GM18951 (cell line): ENCODE measurements around the gene CLDN1.
"Not testable (repeated sequence)": the region's sequence is repeated elsewhere in the genome, so short reads cannot be mapped to it uniquely, and the experiment has no call there.

ENCODE experiments used
- POLR2A ChIP-seq: IDR thresholded peaks from 4 replicates; pipeline ENCODE4 v1.6.1; 2011; ENCODE audit warnings: mild to moderate bottlenecking; ENCODE audit not compliant: insufficient read length, insufficient read depth; ENCODE audit errors: extremely low read depth
- in situ Hi-C: fragments of 300-500 bp; cut with MboI; formaldehyde crosslinking; loops from one replicate; pipeline ENCODE4 v1.12.0; 2022; ENCODE audit warnings: low sequenced_read_pairs, mixed read lengths, inconsistent platforms; ENCODE audit not compliant: unreplicated experiment

The CLDN1 gene

GRCh38 chr3:190302212-190302867 is 19.9 kb downstream of the CLDN1 start:
- in situ Hi-C loops = no loop called here
- no peak for TF ChIP-seq POLR2A

- no peak for TF ChIP-seq POLR2A
- in situ Hi-C loops = no loop called here
Measured at GRCh38 chr3:190301591-190301990, 20.7 kb downstream of the CLDN1 start.

- in situ Hi-C loops = no loop called here
- no peak for TF ChIP-seq POLR2A
Measured at GRCh38 chr3:190299969-190300368, 22.3 kb downstream of the CLDN1 start.

- in situ Hi-C loops = no loop called here
- no peak for TF ChIP-seq POLR2A
Measured at GRCh38 chr3:190294030-190294429, 28.2 kb downstream of the CLDN1 start.

GRCh38 chr3:190293621-190294020 is 28.6 kb downstream of the CLDN1 start:
- TF ChIP-seq POLR2A = no peak
- in situ Hi-C loops = no loop called here

GRCh38 chr3:190291994-190292584 is 30.2 kb downstream of the CLDN1 start:
- in situ Hi-C loops = no loop called here
- TF ChIP-seq POLR2A = no peak

- in situ Hi-C loops = no loop called here
- TF ChIP-seq POLR2A = no peak
Measured at GRCh38 chr3:190289989-190290388, 32.3 kb downstream of the CLDN1 start.

- TF ChIP-seq POLR2A = no peak
- in situ Hi-C loops = no loop called here
Measured at GRCh38 chr3:190288836-190289235, 33.4 kb downstream of the CLDN1 start.

GRCh38 chr3:190286014-190286413 is 36.2 kb downstream of the CLDN1 start:
- no peak for TF ChIP-seq POLR2A
- in situ Hi-C loops = no loop called here

- no peak for TF ChIP-seq POLR2A
Measured at GRCh38 chr3:190281308-190282051, 40.8 kb downstream of the CLDN1 start.

GRCh38 chr3:190279690-190280089 is 42.6 kb downstream of the CLDN1 start:
- TF ChIP-seq POLR2A = no peak
- in situ Hi-C loops = no loop called here

More at GRCh38 chr3:190281308-190282051, 40.8 kb downstream of the CLDN1 start:
- in situ Hi-C loops = no loop called here

- no peak for TF ChIP-seq POLR2A
- in situ Hi-C loops = no loop called here
Measured at GRCh38 chr3:190272747-190273146, 49.5 kb downstream of the CLDN1 start.

GRCh38 chr3:190269101-190269500 is 53.1 kb downstream of the CLDN1 start:
- no peak for TF ChIP-seq POLR2A
- in situ Hi-C loops = no loop called here

GRCh38 chr3:190267464-190267863 is 54.8 kb downstream of the CLDN1 start:
- in situ Hi-C loops = not testable (repeated sequence)
